ENCODE data around the gene PDCD1.
A peak's percentile ranks its signal among the peaks of the same experiment; 100 is the strongest.

PDCD1 gene

GRCh38 chr2:241897231-241897916 is 38.7 kb upstream of the PDCD1 start:
- TF ChIP-seq CTCF (IDR thresholded peaks at IDR 0.05) (no peak), ZFX (IDR thresholded peaks at IDR 0.05; ENCODE audit: borderline replicate concordance) (no peak)
- H3K27ac ChIP-seq = peak overlapping the region; percentile 23; the same call in 1 of the 2 replicates

GRCh38 chr2:241896746-241897201 is 38.1 kb upstream of the PDCD1 start:
- TF ChIP-seq CTCF (IDR thresholded peaks at IDR 0.05) (no peak), ZFX (IDR thresholded peaks at IDR 0.05; ENCODE audit: borderline replicate concordance) (no peak)
- H3K27ac ChIP-seq = peak overlapping the region; percentile 23; the same call in 1 of the 2 replicates

GRCh38 chr2:241895712-241896641 is 37.3 kb upstream of the PDCD1 start:
- H3K27ac ChIP-seq = peak overlapping the region; percentile 81
- TF ChIP-seq ZFX (IDR thresholded peaks at IDR 0.05; ENCODE audit: borderline replicate concordance) (no peak), CTCF (IDR thresholded peaks at IDR 0.05) (no peak)

GRCh38 chr2:241895427-241895711 is 36.7 kb upstream of the PDCD1 start:
- TF ChIP-seq ZFX (IDR thresholded peaks at IDR 0.05; ENCODE audit: borderline replicate concordance) (no peak), CTCF (IDR thresholded peaks at IDR 0.05) (no peak)
- peak overlapping the region; percentile 81 for H3K27ac ChIP-seq

GRCh38 chr2:241894681-241895426 is 36.2 kb upstream of the PDCD1 start:
- TF ChIP-seq ZFX (IDR thresholded peaks at IDR 0.05; ENCODE audit: borderline replicate concordance) (no peak), CTCF (IDR thresholded peaks at IDR 0.05) (no peak)
- peak overlapping the region; percentile 81 for H3K27ac ChIP-seq

GRCh38 chr2:241894056-241894641 is 35.5 kb upstream of the PDCD1 start:
- peak overlapping the region; percentile 81 for H3K27ac ChIP-seq
- TF ChIP-seq CTCF (IDR thresholded peaks at IDR 0.05) (no peak), ZFX (IDR thresholded peaks at IDR 0.05; ENCODE audit: borderline replicate concordance) (no peak)
